PC-3 (cell line): Measurements from ENCODE around the gene PIGO. TPM values are rescaled to one million over a fixed set of nuclear protein-coding genes. Genes with fewer than 3 reads are reported as not detected.

Experiments
- ATAC-seq: fragments of 200-7000 bp; cut with Tn5 transposase; 2 replicates; pipeline ENCODE4 v1.9.1; 2020; ENCODE audit warnings: mild to moderate bottlenecking, moderate library complexity
- BruUV-seq: library from RNA; stranded (reverse); fragments of 400-500 nt; replicated peaks from 2 replicates; lab custom pipeline; 2021; lab: Mats Ljungman, UMichigan
- CTCF ChIA-PET: fragments of 300-600 bp; sonication (Branson Sonifier 250); formaldehyde crosslinking; loops from one replicate; lab custom pipeline; 2022; ENCODE audit warnings: antibody characterized with exemption; lab: Charles Lee
- POLR2A ChIA-PET: fragments of 300-600 bp; sonication (Branson Sonifier 250); formaldehyde crosslinking; loops from one replicate; lab custom pipeline; 2022; ENCODE audit warnings: antibody characterized with exemption; ENCODE audit not compliant: unreplicated experiment; lab: Charles Lee
- DNase-seq: peaks from one replicate; pipeline ENCODE4 v3.0.0-alpha.2; 2015
- H2AFZ ChIP-seq: fragments of 300-600 bp; sonication (generic); 2 replicates; pipeline ENCODE4 v1.6.0; 2016; ENCODE audit warnings: antibody characterized with exemption, low read length
- H3F3A ChIP-seq: fragments of 300-600 bp; sonication (generic); one replicate; pipeline ENCODE4 v1.6.0; 2017; ENCODE audit warnings: antibody characterized with exemption, low read length, control low read depth, mild to moderate bottlenecking; ENCODE audit not compliant: unreplicated experiment
- H3K27ac ChIP-seq: fragments of 300-600 bp; sonication (generic); 2 replicates; pipeline ENCODE4 v1.5.1; 2016; ENCODE audit warnings: mild to moderate bottlenecking, low read length
- H3K27me3 ChIP-seq: fragments of 300-600 bp; sonication (generic); 2 replicates; pipeline ENCODE4 v1.6.1; 2016; ENCODE audit warnings: low read length, mixed read lengths
- H3K36me3 ChIP-seq: fragments of 300-600 bp; sonication (generic); 2 replicates; pipeline ENCODE4 v1.6.1; 2016; ENCODE audit warnings: low read depth, mixed run types, low read length, mixed read lengths
- H3K4me1 ChIP-seq: fragments of 300-600 bp; sonication (generic); 2 replicates; pipeline ENCODE4 v1.5.1; 2016; ENCODE audit warnings: low read length; ENCODE audit not compliant: insufficient read depth
- H3K4me2 ChIP-seq: fragments of 300-600 bp; sonication (generic); 2 replicates; pipeline ENCODE4 v1.6.0; 2016; ENCODE audit warnings: low read length
- H3K4me3 ChIP-seq: fragments of 300-600 bp; sonication (generic); 2 replicates; pipeline ENCODE4 v1.5.1; 2016; ENCODE audit warnings: mild to moderate bottlenecking, low read length, mixed read lengths
- H3K79me2 ChIP-seq: fragments of 300-600 bp; sonication (generic); 2 replicates; pipeline ENCODE4 v1.6.1; 2017; ENCODE audit warnings: low read length, mixed read lengths
- H3K9ac ChIP-seq: fragments of 300-600 bp; sonication (generic); 2 replicates; pipeline ENCODE4 v1.6.0; 2016; ENCODE audit warnings: mild to moderate bottlenecking, low read length
- H3K9me2 ChIP-seq: fragments of 300-600 bp; sonication (generic); replicated peaks from 2 replicates; pipeline ENCODE4 v1.6.1; 2016; ENCODE audit warnings: mixed run types, low read length, mixed read lengths
- H3K9me3 ChIP-seq: fragments of 300-600 bp; sonication (generic); 2 replicates; pipeline ENCODE4 v1.6.1; 2016; ENCODE audit warnings: low read length, mixed read lengths
- H4K20me1 ChIP-seq: fragments of 300-600 bp; sonication (generic); 2 replicates; pipeline ENCODE4 v1.6.1; 2016; ENCODE audit warnings: low read length, mixed read lengths
- CTCF ChIP-seq: fragments of 300-600 bp; sonication (generic); conservative IDR thresholded peaks from 2 replicates; pipeline ENCODE4 v1.5.1; 2017; ENCODE audit warnings: antibody characterized with exemption, low read depth, mild to moderate bottlenecking, low read length
- EZH2 ChIP-seq: fragments of 300-600 bp; sonication (generic); IDR thresholded peaks from one replicate; pipeline ENCODE4 v1.6.1; 2017; ENCODE audit warnings: antibody characterized with exemption, mild to moderate bottlenecking, low read length; ENCODE audit not compliant: unreplicated experiment
- EZH2phosphoT487 ChIP-seq: fragments of 300-600 bp; sonication (generic); IDR thresholded peaks from 2 replicates; pipeline ENCODE4 v1.6.1; 2018; ENCODE audit warnings: mild to moderate bottlenecking, antibody characterized with exemption, low read length, borderline replicate concordance
- intact Hi-C: fragments of 100-400 bp; cut with micrococcal nuclease; formaldehyde crosslinking; loops from 2 replicates; pipeline ENCODE4 v1.9.0; 2023
- total RNA-seq: library from RNA; depleted of rRNA; stranded (reverse); fragments of >200 nt; gene quantifications from 2 replicates; pipeline ENCODE4 v1.2.3, GENCODE V29; 2014

Gene PIGO
- total RNA-seq, 1 experiment from 2014 or later = 18.2 TPM

- Histone ChIP-seq H3K4me1 (peaks cover 16% of the 10 kb centered on the region), H3K9me2 (no peaks in the 10 kb centered on the region), H3K27ac (peak overlapping the region; percentile 13), H3K36me3 (0 out of 2 replicates have a peak, but pooled peaks cover 3% of the 10 kb centered on the region), H3K27me3 (no peaks in the 10 kb centered on the region), H3K4me3 (peak overlapping the region; percentile 83), H3K79me2 (peaks cover 20% of the 10 kb centered on the region), H3F3A (no peaks in the 10 kb centered on the region), H2AFZ (peak overlapping the region; percentile 74), H3K9ac (peak overlapping the region; percentile 96), H3K4me2 (peak overlapping the region; percentile 96), H3K9me3 (no peaks in the 10 kb centered on the region), H4K20me1 (no peaks in the 10 kb centered on the region)
- CTCF ChIA-PET = interaction anchor here (1.0 to 1.1 kb wide), 2 partner anchors 10 to 13 kb away, joined by 3 to 7 read pairs; partner anchors contain the start of gene ATOSB
- peak; percentile 44 for ATAC-seq
- intact Hi-C loops = no loop called here
- POLR2A ChIA-PET = interaction anchor here (0.7 kb wide), 1 partner anchor 731 kb away, joined by 3 read pairs; no protein-coding TSS in a partner anchor
- no TSS peak for BruUV-seq
- DNase-seq = no peak
- TF ChIP-seq CTCF (no peak), EZH2 (no peak), EZH2phosphoT487 (no peak)
Observed at GRCh38 chr9:35102465-35102768, 6.0 kb upstream of the PIGO start.

GRCh38 chr9:35097573-35097972 is 1.2 kb upstream of the PIGO start:
- intact Hi-C loops = loop anchor here (2.0 kb wide), 1 partner anchor 199 kb away; no protein-coding TSS in a partner anchor
- ChIA-PET CTCF (no interaction called here), POLR2A (no interaction called here)
- no peak overlapping the region for H3K4me2 ChIP-seq
- peaks cover 10% of the 10 kb centered on the region for H3K4me1 ChIP-seq
- H3K36me3 ChIP-seq = peaks cover 3% of the 10 kb centered on the region; the same call in 1 of the 2 replicates
- TF ChIP-seq EZH2 (no peak), EZH2phosphoT487 (no peak), CTCF (no peak)
- H3K27me3 ChIP-seq = no peaks in the 10 kb centered on the region
- no peak for ATAC-seq
- no peaks in the 10 kb centered on the region for H3K9me3 ChIP-seq
- BruUV-seq = no TSS peak
- DNase-seq = no peak
- no peak overlapping the region for H3K9ac ChIP-seq
- H2AFZ ChIP-seq = no peak overlapping the region
- no peak overlapping the region for H3K27ac ChIP-seq
- H3K9me2 ChIP-seq = no peaks in the 10 kb centered on the region
- peaks cover 16% of the 10 kb centered on the region for H3K79me2 ChIP-seq
- no peak overlapping the region for H3K4me3 ChIP-seq
- H3F3A ChIP-seq = no peaks in the 10 kb centered on the region
- no peaks in the 10 kb centered on the region for H4K20me1 ChIP-seq

GRCh38 chr9:35091536-35091935 is 4.9 kb downstream of the PIGO start:
- CTCF ChIA-PET = no interaction called here
- Histone ChIP-seq H3K4me2 (no peak overlapping the region), H3K27me3 (no peaks in the 10 kb centered on the region), H2AFZ (no peak overlapping the region), H3K27ac (no peak overlapping the region), H3K36me3 (peaks cover 4% of the 10 kb centered on the region; the same call in 1 of the 2 replicates), H3F3A (no peaks in the 10 kb centered on the region), H3K79me2 (no peaks in the 10 kb centered on the region; the same call in 1 of the 2 replicates), H4K20me1 (no peaks in the 10 kb centered on the region), H3K9me3 (no peaks in the 10 kb centered on the region), H3K4me1 (peaks cover 3% of the 10 kb centered on the region; the same call in 1 of the 2 replicates), H3K9ac (no peak overlapping the region), H3K4me3 (no peak overlapping the region), H3K9me2 (no peaks in the 10 kb centered on the region)
- BruUV-seq = no TSS peak
- POLR2A ChIA-PET = no interaction called here
- DNase-seq = no peak
- ATAC-seq = no peak
- intact Hi-C loops = no loop called here
- TF ChIP-seq EZH2 (no peak), CTCF (no peak), EZH2phosphoT487 (no peak)
